Stimulated activated CD8-positive, alpha-beta memory T cell treated with anti-CD3 and anti-CD28 coated beads, Interleukin-7, amount 100 ng/mL, for 48 hours (primary cell): ENCODE data around the gene NHSL1.

Experiments used
- DNase-seq, 2 donors: peaks; one replicate each; pipeline ENCODE4 v3.0.0-alpha.2; 2020; ENCODE audit warnings: low read depth in 1 of 2; ENCODE audit errors: extremely low read depth in 1 of 2

The NHSL1 gene

GRCh38 chr6:138467901-138468300 is 31.4 kb downstream of the NHSL1 start:
- no peak for DNase-seq

- DNase-seq, result peak in 1 of 2 donors; percentile 2
Observed at GRCh38 chr6:138465007-138465645, 34.2 kb downstream of the NHSL1 start.

GRCh38 chr6:138464085-138464484 is 35.2 kb downstream of the NHSL1 start:
- no peak for DNase-seq

DNA sequence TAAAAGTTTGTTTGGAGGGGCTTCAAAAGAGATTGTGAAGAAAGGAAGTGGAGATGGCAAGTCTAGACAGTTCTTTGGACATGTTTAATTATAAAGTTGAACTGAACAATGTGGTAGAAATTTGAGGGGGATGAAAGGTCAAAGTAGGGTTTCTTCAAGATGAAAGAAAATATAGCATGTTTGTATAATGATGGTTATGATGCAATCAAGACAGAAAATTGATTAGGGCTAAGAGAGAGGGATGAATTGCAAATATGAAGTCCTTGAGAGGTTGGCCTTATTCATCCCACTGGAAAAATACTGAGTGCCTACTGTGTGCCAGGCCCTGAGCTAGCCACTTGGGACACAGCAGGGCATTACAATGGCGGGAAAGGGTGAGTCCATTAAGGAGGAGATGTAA is 37.6 kb downstream of the NHSL1 start:
- no peak for DNase-seq

DNA sequence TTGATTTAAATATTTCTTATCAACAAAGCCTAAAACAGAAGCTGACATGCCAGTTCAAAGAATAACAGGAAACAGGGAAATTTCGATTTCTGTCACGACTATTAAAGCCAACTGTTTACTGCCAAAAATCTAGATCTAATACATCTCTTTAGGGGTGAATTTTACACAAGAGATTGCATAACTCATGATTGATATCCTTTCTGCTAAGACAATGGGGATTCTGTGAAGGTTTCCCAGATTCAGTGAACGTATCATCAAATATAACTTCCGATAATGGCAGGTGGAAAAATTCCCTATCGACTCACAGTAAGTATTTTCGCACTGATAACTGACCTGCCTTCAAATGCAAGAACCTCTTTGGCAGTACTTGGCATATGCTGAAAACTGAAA is 42.9 kb downstream of the NHSL1 start:
- DNase-seq, result no peak

GRCh38 chr6:138455746-138456400 is 43.4 kb downstream of the NHSL1 start:
- no peak for DNase-seq

DNA sequence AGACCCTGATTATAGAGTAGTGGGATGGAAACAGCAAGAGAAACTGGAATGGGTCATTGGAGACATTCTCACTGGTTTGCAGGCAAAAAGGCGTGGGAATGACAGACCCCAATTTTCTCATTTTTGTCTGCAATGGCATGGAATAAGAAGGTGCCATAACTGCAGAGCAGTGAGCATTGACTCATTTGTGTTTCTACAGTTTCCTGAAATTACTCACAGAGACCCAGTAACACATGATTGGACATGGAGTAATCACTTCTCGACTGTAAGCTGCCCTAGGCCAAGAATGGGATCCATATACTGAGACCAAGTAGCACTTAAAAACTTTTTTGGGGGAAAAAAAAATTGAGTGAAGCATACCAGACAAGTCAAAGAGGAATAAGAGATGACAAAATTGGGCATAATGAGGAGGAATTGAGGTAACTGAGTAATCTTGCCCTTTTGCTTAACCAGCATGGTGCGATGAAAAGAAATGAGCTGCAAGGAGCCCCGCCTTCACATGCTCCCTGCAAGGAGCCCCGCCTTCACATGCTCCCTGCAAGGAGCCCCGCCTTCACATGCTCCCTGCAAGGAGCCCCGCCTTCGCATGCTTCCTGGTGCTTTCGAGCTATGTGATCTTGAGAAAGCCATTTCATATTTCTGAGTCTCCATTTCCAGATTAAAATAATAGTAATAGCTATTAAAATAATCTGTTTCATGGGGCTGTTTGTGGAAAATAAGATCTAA is 44.1 kb downstream of the NHSL1 start:
- peak in 1 of 2 donors; percentile 22 for DNase-seq

DNA sequence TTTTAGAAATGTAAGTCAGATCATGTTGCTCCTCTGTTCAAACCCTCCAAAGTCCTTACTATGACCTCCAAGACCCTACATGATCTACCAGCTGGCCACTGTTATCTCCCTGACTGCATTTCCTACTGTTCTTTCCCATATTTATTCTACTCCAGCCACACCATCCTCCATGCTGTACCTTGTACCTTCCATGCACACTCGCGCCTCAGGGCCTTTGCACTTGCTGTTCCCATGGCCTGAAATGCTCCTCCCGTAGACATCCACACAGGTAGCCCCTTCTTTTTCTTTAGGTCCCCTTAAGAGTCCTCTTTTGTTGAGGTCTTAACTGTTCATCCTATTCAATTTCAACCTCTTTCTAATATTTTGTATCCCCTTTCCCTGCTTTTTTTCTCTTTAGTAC is 48.3 kb downstream of the NHSL1 start:
- no peak for DNase-seq

DNA sequence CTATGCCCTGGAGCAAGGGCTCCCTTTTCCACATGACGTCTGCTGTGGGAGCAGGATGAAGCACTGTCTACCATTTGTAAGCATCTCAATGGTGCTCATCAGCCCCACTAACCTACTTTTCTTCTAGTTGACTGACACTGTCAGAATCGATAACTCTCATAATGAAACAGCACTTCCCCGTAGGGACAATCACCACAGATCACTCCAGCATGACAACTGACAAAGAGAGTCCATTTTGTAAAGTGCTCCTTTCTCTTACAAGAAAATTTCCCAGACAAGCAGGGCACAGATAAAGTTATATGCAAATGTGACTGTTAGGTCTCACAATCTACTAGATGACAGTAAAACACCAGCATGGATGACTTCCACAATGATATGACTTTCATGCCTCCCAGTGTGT is 48.8 kb downstream of the NHSL1 start:
- DNase-seq, result no peak

GRCh38 chr6:138446821-138447220 is 52.5 kb downstream of the NHSL1 start:
- no peak for DNase-seq

DNA sequence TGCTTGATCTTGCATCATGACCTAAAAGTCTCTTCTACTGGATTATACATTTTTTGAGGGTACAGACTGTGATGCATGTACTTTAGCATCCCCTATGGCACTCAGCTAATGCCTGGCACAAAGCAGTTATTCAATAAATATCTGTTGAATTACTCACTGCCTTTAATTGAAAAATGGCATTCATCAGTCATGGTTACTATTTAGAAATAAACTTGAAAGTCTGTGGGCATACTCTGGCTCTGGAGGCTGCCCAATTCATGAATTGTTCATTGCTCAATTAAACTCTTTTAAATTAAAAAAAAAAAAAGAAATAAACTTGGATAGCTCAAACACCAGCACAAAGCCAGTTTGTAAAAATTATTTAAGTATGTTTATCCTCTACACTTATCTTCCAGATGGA is 55.3 kb downstream of the NHSL1 start:
- no peak for DNase-seq

- no peak for DNase-seq
Observed at GRCh38 chr6:138442663-138443062, 56.6 kb downstream of the NHSL1 start.

DNA sequence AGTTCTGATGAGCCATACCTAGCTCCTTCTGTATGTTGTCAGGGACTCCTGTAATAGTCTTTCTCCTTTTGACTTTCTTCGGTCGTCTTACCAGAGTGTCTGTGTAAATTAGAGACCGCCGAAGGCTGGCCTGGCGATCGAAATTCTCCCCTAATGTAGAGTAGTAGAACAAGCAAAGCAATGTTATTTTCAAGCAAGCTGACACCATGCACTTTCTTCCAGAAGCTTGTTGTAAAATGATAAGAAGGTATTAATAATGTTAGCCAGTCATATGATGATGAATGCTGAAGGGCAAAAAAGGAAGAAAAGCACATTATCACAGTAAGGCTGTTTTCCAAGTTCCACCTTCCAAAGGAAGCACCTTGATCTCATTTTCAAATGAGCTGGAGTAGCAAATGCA is 57.3 kb downstream of the NHSL1 start:
- DNase-seq, result no peak

DNA sequence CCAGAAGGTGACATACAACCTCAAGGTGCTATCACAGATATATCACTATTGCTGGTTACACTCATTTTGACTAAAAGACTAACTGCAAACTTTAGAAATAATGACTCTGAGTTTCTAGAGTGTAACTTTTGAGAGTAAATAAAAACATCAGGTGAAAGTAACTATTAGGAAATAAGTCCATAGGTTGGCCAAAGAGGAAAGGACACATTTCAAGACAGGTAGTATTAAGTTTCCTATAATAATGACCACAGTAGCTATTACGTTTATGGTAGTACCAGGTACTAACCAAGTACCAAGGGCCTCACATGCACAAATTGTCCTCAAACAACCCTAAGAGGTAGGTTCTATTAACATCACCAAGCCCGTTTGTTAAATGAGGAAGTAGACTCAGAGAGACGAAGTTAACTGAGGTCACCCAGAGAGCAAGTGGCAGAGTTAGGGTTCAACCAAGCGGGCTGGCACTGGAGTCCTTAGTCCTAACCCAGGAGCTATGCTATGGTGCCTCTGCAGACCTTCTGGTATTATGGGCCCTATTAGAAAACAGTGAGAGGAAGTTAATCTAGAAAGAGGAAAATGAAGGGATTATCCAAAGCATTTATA is 58.4 kb downstream of the NHSL1 start:
- no peak for DNase-seq

DNA sequence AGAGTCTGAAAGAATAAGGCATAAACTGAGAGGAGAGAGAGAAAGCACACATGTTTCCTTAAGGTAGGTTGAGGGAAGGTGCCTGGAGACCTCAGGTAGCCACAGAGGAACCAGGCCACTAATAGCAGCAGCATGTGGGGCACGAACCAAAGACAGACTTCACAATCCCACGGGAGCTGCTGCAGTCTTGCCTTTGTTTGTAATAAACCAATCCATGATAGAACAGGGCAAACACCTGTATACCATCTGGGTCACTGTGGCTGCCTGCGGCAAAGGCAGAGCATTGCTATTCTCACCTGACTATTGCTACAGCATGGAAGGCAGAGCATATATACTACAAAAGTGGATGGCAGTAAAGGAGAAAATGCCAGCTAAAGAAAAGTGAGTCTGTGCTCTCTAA is 59.0 kb downstream of the NHSL1 start:
- no peak for DNase-seq

GRCh38 chr6:138439546-138439945 is 59.7 kb downstream of the NHSL1 start:
- DNase-seq, result no peak

- DNase-seq, result no peak
Observed at GRCh38 chr6:138434925-138435324, 64.4 kb downstream of the NHSL1 start.

DNA sequence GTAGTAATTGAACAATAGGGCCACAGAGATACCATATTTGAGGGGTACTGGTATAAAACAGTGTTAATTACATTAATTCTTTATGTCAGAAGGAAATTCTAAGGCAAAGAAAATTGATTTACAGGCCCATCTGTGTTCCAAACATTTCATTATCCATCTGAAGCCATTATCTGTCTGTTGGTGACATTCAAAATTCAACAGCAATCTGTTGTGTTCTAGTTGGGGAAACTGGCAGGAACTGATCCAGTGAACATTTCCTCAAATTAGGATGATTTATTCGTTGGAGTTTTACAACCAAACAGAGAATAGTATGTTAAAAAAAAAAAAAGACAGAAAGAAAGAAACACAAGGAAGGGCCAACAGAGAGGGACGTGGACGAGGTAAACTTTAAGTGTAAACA is 65.2 kb downstream of the NHSL1 start:
- no peak for DNase-seq

GRCh38 chr6:138432063-138432356 is 67.3 kb downstream of the NHSL1 start:
- DNase-seq, result no peak

DNA sequence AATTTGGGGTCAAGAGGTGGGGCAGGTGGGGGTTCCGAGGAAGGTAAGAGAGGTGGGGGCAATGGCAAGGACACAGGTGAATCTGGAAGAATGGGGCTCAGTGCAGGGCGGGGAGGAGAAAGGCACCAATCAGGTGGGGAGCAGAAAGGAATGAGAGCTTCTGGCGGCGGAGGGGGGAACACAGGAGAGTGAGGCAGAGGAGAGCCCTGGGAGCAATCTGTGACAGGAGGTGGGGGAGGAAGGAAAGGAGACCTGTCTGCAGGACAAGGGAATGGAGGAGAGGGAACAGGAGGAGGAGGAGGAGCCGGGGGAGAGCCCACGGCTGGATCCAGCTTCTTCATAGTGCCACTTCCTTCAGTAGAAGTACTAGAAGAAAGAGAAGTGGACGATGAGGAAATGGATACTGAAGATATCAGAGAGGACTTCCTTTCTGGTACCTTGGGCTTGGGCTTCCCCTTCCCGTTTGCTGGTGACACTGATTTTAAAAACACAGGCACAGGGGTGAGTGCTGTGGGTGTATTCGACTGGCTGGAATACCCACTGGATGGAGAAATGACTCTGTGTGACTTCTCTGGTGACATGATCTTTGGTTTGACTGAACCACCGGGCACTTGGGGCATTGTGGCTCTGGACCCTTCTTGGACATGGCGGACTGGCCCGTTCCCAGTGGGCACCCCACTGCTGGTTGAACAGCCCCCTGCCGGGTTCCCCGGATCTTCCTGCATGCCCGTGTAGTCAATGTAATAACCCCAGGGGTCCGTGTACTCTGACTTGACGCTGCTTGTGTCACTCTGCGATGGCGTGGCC is 67.8 kb downstream of the NHSL1 start:
- no peak for DNase-seq
